Epithelial cell of esophagus (primary cell): Measurements from ENCODE around the gene DNAH3.

Experiments used
- DNase-seq: peaks from one replicate; pipeline ENCODE4 v3.0.0; 2010; ENCODE audit warnings: low read depth
- H3K4me3 ChIP-seq: 2 replicates; pipeline ENCODE4 v1.5.1; 2011; ENCODE audit warnings: mild to moderate bottlenecking, low read length, control low read depth
- CTCF ChIP-seq: IDR thresholded peaks from 2 replicates; pipeline ENCODE4 v1.5.1; 2011; ENCODE audit warnings: low read depth, mild to moderate bottlenecking, low read length, control low read depth, inconsistent platforms; ENCODE audit not compliant: insufficient read depth; ENCODE audit errors: missing control alignments

DNAH3 gene

DNA sequence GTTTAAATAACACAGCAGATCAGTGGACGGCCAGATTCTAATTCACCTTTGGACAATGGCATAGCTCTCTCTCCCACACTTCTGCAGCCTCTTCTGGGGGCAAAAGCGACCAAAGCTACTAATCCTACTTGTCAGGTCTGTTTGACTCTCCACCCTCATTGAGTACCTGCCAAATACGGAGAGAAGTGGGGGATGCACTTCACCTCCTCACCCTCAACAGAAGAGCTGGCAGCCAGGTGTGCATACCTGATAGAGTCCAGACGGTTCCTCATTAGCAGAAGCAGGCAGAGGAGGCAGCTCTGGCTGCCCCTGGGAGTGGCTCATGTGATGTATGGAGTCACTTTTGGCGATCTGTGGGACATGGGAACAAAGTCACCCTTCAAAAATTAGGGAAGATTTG lies 4.9 kb downstream of the DNAH3 start:
- H3K4me3 ChIP-seq = no peak overlapping the region
- TF ChIP-seq CTCF = no peak
- no peak for DNase-seq

DNA sequence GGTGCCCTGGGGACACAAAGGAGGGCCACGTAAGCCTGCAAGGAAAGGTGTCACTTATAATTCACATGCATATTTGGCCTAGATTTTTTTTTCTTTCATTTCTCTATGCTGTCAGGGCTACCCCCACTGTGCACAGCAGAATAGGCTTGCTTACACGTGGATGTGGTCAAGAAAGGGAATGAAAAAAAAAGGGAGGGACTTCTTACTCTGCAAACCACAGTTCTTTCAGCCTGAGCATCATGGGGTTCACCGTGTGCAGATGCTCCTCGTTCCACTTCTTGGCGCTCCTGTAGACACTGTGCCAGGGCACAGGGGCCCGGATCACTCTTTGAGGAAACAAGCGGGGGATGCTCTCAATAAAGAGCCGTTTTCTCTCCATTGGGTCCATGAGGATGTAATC lies 16.6 kb downstream of the DNAH3 start:
- no peak overlapping the region for H3K4me3 ChIP-seq
- TF ChIP-seq CTCF = no peak
- DNase-seq = no peak

GRCh38 chr16:21130811-21131210 lies 19.8 kb downstream of the DNAH3 start:
- DNase-seq = no peak
- no peak overlapping the region for H3K4me3 ChIP-seq
- no peak for TF ChIP-seq CTCF

DNA sequence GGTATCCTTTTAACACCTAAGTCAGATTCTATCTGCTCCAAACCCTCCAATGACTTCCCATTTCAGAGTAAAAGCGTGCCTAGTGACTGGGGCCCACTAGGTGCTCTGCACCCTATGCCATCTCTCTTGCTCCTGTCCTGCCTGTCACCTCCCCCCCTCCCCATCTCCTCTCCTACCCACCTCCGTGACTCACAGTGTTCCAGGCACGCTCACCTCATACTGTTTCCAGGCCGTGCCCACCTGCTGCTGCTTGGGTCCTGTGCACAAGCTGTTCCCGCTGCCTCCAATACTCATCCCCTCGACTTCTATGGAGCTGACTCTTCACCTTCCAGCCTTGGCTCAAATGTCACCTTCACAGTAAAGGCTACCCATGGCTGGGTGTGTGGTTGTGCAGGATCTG lies 21.7 kb downstream of the DNAH3 start:
- DNase-seq = no peak
- H3K4me3 ChIP-seq = no peak overlapping the region
- TF ChIP-seq CTCF = no peak

GRCh38 chr16:21126518-21126917 lies 24.1 kb downstream of the DNAH3 start:
- H3K4me3 ChIP-seq = no peak overlapping the region
- TF ChIP-seq CTCF = no peak
- no peak for DNase-seq

DNA sequence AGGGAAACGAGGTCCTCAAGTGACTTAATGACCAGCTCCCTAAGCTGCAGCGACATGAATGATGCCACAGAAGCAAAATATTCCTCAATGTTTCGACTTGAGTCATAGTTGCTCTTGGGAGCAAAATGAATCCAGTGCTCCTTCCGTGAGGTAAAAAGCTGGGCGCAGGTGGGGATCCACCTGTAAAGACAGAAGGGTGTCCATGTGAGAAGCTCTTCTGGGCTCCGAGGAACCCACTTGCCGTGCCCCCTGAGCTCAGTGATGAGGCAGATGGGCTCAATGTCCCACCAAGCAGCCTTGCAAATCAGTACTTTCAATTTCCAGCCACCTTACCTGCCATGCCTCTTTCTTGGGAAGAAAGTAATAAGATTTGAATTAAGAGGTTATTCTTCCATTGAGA lies 25.5 kb downstream of the DNAH3 start:
- no peak overlapping the region for H3K4me3 ChIP-seq
- no peak for DNase-seq
- no peak for TF ChIP-seq CTCF

DNA sequence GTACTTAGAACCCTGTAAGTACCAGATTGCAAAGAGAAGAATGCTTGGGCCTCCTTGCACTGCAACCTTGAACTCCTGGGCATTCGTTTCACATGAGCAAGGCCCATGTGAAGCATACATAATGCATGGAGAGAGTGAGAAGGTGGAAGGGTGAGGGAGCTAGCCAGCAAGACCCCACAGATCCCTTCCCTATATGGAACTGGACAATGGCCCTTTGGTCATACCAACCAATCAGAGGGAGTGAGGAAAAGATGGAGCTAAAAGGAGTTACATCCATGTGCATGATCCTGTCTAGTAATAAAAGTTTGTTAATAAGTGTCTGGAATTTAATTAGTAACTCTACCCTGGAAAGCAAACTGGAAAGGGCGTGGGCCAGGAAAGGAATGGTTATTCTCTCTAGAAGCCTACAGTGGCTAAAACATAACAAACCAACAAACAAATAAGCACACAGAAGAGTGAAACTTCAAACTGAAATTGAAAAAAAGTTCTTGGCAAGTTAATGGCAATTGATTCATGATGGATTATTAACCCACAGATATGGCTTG lies 29.6 kb downstream of the DNAH3 start:
- no peak for DNase-seq
- no peak overlapping the region for H3K4me3 ChIP-seq
- TF ChIP-seq CTCF = no peak
